GM21737 (cell line): ENCODE data around the gene TMEM169.
"Not testable (repeated sequence)": the region's sequence is repeated elsewhere in the genome, so short reads cannot be mapped to it uniquely, and the experiment has no call there.

Experiments used
- ATAC-seq: cut with Tn5 transposase; IDR thresholded peaks from one replicate; pipeline ENCODE4 v1.9.1; 2021; ENCODE audit warnings: mild to moderate bottlenecking, moderate library complexity; ENCODE audit not compliant: unreplicated experiment

The TMEM169 gene

GRCh38 chr2:216070195-216070594 lies 11.5 kb upstream of the TMEM169 start:
- no peak for ATAC-seq

GRCh38 chr2:216071111-216071851 lies 10.4 kb upstream of the TMEM169 start:
- ATAC-seq: no peak

- ATAC-seq: no peak
Observed at GRCh38 chr2:216072473-216072872, 9.2 kb upstream of the TMEM169 start.

GRCh38 chr2:216073773-216074172 lies 7.9 kb upstream of the TMEM169 start:
- no peak for ATAC-seq

- ATAC-seq: no peak
Observed at GRCh38 chr2:216074380-216074779, 7.3 kb upstream of the TMEM169 start.

- no peak for ATAC-seq
Observed at GRCh38 chr2:216074794-216075193, 6.9 kb upstream of the TMEM169 start.

- no peak for ATAC-seq
Observed at GRCh38 chr2:216075510-216076485, 5.9 kb upstream of the TMEM169 start.

- no peak for ATAC-seq
Observed at GRCh38 chr2:216078776-216079175, 2.9 kb upstream of the TMEM169 start.

- ATAC-seq: not testable (repeated sequence)
Observed at GRCh38 chr2:216080048-216080447, 1.7 kb upstream of the TMEM169 start.

GRCh38 chr2:216081012-216081411 lies 707 bp upstream of the TMEM169 start:
- no peak for ATAC-seq

GRCh38 chr2:216082117-216082711 lies 495 bp downstream of the TMEM169 start:
- peak; percentile 27 for ATAC-seq

- ATAC-seq: no peak
Observed at GRCh38 chr2:216082805-216083204, 1.1 kb downstream of the TMEM169 start.

- no peak for ATAC-seq
Observed at GRCh38 chr2:216083464-216084281, 2.0 kb downstream of the TMEM169 start.

GRCh38 chr2:216084547-216084946 lies 2.8 kb downstream of the TMEM169 start:
- no peak for ATAC-seq

GRCh38 chr2:216086207-216086893 lies 4.6 kb downstream of the TMEM169 start:
- ATAC-seq: no peak

- ATAC-seq: no peak
Observed at GRCh38 chr2:216090369-216090786, 8.7 kb downstream of the TMEM169 start.

- ATAC-seq: no peak
Observed at GRCh38 chr2:216092646-216093045, 10.9 kb downstream of the TMEM169 start.

- no peak for ATAC-seq
Observed at GRCh38 chr2:216094701-216095100, 13.0 kb downstream of the TMEM169 start.

GRCh38 chr2:216098421-216099334 lies 17.0 kb downstream of the TMEM169 start:
- ATAC-seq: no peak
